Keratinocyte (primary cell): ENCODE measurements around the gene IL9R.

Source experiments
- EZH2 ChIP-seq: IDR thresholded peaks from one replicate; pipeline ENCODE4 v1.6.1; 2012; ENCODE audit warnings: inconsistent platforms, mild to moderate bottlenecking, low read length, moderate library complexity
- TF ChIP-seq, protein P1 (sequence below), 3 experiments: IDR thresholded peaks in 1 of 3; conservative IDR thresholded peaks in 1 of 3; optimal IDR thresholded peaks in 1 of 3; 2 replicates in 2 of 3; 3 replicates in 1 of 3; pipeline versions ENCODE3 to v1.5.1; 2011; ENCODE audit warnings: low read length in 3 of 3, mild to moderate bottlenecking in 3 of 3, moderate library complexity in 2 of 3, control low read depth in 1 of 3, inconsistent platforms in 1 of 3; ENCODE audit not compliant: insufficient read depth in 2 of 3; ENCODE audit errors: extremely low read depth in 1 of 3

DNA sequence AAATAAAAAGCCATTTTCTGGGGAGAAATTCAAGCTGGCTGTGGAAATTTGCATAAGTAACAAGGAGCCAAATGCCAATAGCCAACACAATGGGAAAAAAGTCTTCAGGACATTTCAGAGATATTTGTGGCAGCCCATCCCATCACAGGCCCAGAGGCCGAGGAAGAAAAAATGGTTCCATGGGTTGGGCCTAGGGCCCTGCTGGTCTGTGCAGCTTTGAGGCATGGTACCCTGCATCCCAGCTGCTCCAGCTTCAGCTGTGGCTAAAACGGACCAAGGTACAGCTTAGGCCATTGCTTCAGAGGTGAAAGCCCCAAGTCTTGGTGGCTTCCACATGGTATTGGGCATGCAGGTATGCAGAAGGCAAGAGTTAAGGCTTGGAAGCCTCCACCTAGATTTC is 14.2 kb upstream of the IL9R start:
- TF ChIP-seq EZH2: no peak
- TF ChIP-seq, protein P1, sequence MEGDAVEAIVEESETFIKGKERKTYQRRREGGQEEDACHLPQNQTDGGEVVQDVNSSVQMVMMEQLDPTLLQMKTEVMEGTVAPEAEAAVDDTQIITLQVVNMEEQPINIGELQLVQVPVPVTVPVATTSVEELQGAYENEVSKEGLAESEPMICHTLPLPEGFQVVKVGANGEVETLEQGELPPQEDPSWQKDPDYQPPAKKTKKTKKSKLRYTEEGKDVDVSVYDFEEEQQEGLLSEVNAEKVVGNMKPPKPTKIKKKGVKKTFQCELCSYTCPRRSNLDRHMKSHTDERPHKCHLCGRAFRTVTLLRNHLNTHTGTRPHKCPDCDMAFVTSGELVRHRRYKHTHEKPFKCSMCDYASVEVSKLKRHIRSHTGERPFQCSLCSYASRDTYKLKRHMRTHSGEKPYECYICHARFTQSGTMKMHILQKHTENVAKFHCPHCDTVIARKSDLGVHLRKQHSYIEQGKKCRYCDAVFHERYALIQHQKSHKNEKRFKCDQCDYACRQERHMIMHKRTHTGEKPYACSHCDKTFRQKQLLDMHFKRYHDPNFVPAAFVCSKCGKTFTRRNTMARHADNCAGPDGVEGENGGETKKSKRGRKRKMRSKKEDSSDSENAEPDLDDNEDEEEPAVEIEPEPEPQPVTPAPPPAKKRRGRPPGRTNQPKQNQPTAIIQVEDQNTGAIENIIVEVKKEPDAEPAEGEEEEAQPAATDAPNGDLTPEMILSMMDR (optimal IDR thresholded peaks at IDR 0.05 in 1 of 3, IDR thresholded peaks at IDR 0.05 in 1 of 3, conservative IDR thresholded peaks at IDR 0.05 in 1 of 3; ENCODE audit: extremely low read depth in 1 of 3, insufficient read depth in 2 of 3, low read length in 3 of 3): no peak
